PC-9 (cell line): ENCODE data around the gene PIK3R2. TPM values are rescaled to one million over a fixed set of nuclear protein-coding genes. Genes with fewer than 3 reads are reported as not detected.

Source experiments
- BruUV-seq: library from RNA; stranded (reverse); fragments of 400-500 nt; replicated peaks from 2 replicates; lab custom pipeline; 2021; lab: Mats Ljungman, UMichigan
- CTCF ChIA-PET: fragments of 300-600 bp; sonication (Branson Sonifier 250); formaldehyde crosslinking; loops from one replicate; lab custom pipeline; 2022; ENCODE audit warnings: antibody characterized with exemption; lab: Charles Lee
- POLR2A ChIA-PET: fragments of 300-600 bp; sonication (Branson Sonifier 250); formaldehyde crosslinking; loops from one replicate; lab custom pipeline; 2022; ENCODE audit warnings: antibody characterized with exemption; ENCODE audit not compliant: unreplicated experiment; lab: Charles Lee
- DNase-seq, 2 experiments: peaks; one replicate each; pipeline versions ENCODE4 v3.0.0 to v3.0.0-alpha.2; 2015 to 2022; ENCODE audit warnings: mixed read lengths in 1 of 2
- H2AFZ ChIP-seq: fragments of 200-600 bp; sonication (generic); 2 replicates; pipeline ENCODE4 v1.8.1; 2017; ENCODE audit warnings: antibody characterized with exemption
- H3F3A ChIP-seq: fragments of 200-600 bp; sonication (generic); 2 replicates; pipeline ENCODE4 v1.8.1; 2017; ENCODE audit warnings: antibody characterized with exemption, mild to moderate bottlenecking, low read depth; ENCODE audit not compliant: insufficient read depth
- H3K27ac ChIP-seq: fragments of 200-600 bp; sonication (generic); 2 replicates; pipeline ENCODE4 v1.6.1; 2016; ENCODE audit warnings: mixed run types
- H3K27me3 ChIP-seq: fragments of 200-600 bp; sonication (generic); 2 replicates; pipeline ENCODE4 v1.6.1; 2016; ENCODE audit warnings: low read depth, mixed run types; ENCODE audit not compliant: insufficient read depth
- H3K36me3 ChIP-seq: fragments of 200-600 bp; sonication (generic); 2 replicates; pipeline ENCODE4 v1.6.1; 2016; ENCODE audit warnings: low read depth, mixed run types
- H3K4me1 ChIP-seq: fragments of 200-600 bp; sonication (generic); replicated peaks from 2 replicates; pipeline ENCODE4 v1.6.1; 2016; ENCODE audit warnings: mixed run types; ENCODE audit not compliant: insufficient read depth
- H3K4me2 ChIP-seq: fragments of 200-600 bp; sonication (generic); 2 replicates; pipeline ENCODE4 v1.6.1; 2017; ENCODE audit warnings: mixed run types
- H3K4me3 ChIP-seq: fragments of 200-600 bp; sonication (generic); 2 replicates; pipeline ENCODE4 v1.6.1; 2016; ENCODE audit warnings: mixed run types
- H3K79me2 ChIP-seq: fragments of 200-600 bp; sonication (generic); 2 replicates; pipeline ENCODE4 v1.6.1; 2017; ENCODE audit warnings: low read depth, mixed run types
- H3K9me2 ChIP-seq: fragments of 200-600 bp; sonication (generic); 2 replicates; pipeline ENCODE4 v1.8.1; 2017; ENCODE audit warnings: mild to moderate bottlenecking; ENCODE audit not compliant: insufficient read depth
- H3K9me3 ChIP-seq: fragments of 200-600 bp; sonication (generic); 2 replicates; pipeline ENCODE4 v1.8.1; 2016; ENCODE audit warnings: low read depth; ENCODE audit not compliant: insufficient read depth
- H4K20me1 ChIP-seq: fragments of 200-600 bp; sonication (generic); 2 replicates; pipeline ENCODE4 v1.8.1; 2017; ENCODE audit not compliant: insufficient read depth
- EZH2 ChIP-seq: fragments of 200-600 bp; sonication (generic); IDR thresholded peaks from 2 replicates; pipeline ENCODE4 v1.8.0; 2017; ENCODE audit warnings: antibody characterized with exemption, low read depth
- intact Hi-C: fragments of 100-400 bp; cut with micrococcal nuclease; formaldehyde crosslinking; loops from one replicate; pipeline ENCODE4 v1.10.0; 2022; ENCODE audit not compliant: unreplicated experiment
- total RNA-seq: library from RNA; stranded (reverse); gene quantifications from 2 replicates; pipeline ENCODE4 v1.2.3, GENCODE V29; 2021
- TF ChIP-seq, protein P1 (sequence below): fragments of 200-600 bp; sonication (generic); conservative IDR thresholded peaks from 2 replicates; pipeline ENCODE4 v1.6.1; 2017; ENCODE audit warnings: mixed run types, antibody characterized with exemption, mild to moderate bottlenecking, moderate library complexity

Gene PIK3R2
- total RNA-seq, 1 experiment from 2014 or later = 61.8 TPM

DNA sequence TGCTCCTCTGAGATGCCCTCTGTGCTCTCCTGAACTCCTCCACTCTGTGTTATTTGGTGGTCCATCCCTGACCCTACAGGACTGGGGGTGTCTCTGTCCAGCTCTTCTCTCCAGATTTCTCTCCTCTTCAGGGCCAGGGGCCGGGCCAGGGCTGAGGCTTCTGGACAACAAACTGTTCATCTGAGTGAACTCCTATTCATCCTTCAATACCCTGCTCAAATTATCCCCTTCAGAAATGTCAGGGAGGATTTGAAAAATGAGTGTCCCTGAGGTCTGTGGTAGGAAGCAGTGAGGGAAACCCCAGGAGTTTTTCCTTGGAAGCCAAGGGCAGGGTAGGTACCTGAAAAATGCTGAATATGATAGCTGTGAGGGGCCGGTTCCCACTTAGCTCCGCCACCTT, 65.6 kb downstream of the PIK3R2 start:
- Histone ChIP-seq H3K36me3 (no peaks in the 10 kb centered on the region), H3K9me2 (no peaks in the 10 kb centered on the region), H3K79me2 (no peaks in the 10 kb centered on the region), H3K27ac (no peak overlapping the region), H3K4me2 (no peak overlapping the region), H3K4me1 (peaks cover 12% of the 10 kb centered on the region), H2AFZ (no peak overlapping the region), H4K20me1 (no peaks in the 10 kb centered on the region), H3K4me3 (no peak overlapping the region), H3F3A (peaks cover 30% of the 10 kb centered on the region), H3K9me3 (no peaks in the 10 kb centered on the region), H3K27me3 (no peaks in the 10 kb centered on the region)
- DNase-seq = no peak
- ChIA-PET POLR2A (no interaction called here), CTCF (no interaction called here)
- intact Hi-C loops = no loop called here
- no peak for TF ChIP-seq EZH2
- TF ChIP-seq, protein P1, sequence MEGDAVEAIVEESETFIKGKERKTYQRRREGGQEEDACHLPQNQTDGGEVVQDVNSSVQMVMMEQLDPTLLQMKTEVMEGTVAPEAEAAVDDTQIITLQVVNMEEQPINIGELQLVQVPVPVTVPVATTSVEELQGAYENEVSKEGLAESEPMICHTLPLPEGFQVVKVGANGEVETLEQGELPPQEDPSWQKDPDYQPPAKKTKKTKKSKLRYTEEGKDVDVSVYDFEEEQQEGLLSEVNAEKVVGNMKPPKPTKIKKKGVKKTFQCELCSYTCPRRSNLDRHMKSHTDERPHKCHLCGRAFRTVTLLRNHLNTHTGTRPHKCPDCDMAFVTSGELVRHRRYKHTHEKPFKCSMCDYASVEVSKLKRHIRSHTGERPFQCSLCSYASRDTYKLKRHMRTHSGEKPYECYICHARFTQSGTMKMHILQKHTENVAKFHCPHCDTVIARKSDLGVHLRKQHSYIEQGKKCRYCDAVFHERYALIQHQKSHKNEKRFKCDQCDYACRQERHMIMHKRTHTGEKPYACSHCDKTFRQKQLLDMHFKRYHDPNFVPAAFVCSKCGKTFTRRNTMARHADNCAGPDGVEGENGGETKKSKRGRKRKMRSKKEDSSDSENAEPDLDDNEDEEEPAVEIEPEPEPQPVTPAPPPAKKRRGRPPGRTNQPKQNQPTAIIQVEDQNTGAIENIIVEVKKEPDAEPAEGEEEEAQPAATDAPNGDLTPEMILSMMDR = no peak
- BruUV-seq = no TSS peak

Other genes with a start within 250 kb of the PIK3R2 start
- 114 and 118 TPM in 2 replicates for gene CCDC124, start 220.1 kb upstream of the PIK3R2 start, total RNA-seq
- 0.09 TPM in 1 of 2 replicates, not detected in the other for gene KCNN1, start 186.1 kb upstream of the PIK3R2 start, total RNA-seq
- 15.5 and 20.6 TPM in 2 replicates for gene ARRDC2, start 145.0 kb upstream of the PIK3R2 start, total RNA-seq
- gene IL12RB1, start 66.2 kb upstream of the PIK3R2 start, total RNA-seq = 0.55 and 1.1 TPM in 2 replicates
- 14.1 and 15.8 TPM in 2 replicates for gene MAST3, start 55.4 kb upstream of the PIK3R2 start, total RNA-seq
- gene IFI30, start 20.6 kb downstream of the PIK3R2 start, total RNA-seq = 26.1 and 35.8 TPM in 2 replicates
- gene MPV17L2, start 40.1 kb downstream of the PIK3R2 start, total RNA-seq = 11.2 and 12.1 TPM in 2 replicates
- 4.0 and 4.1 TPM in 2 replicates for gene RAB3A, start 50.9 kb downstream of the PIK3R2 start, total RNA-seq
- gene PDE4C, start 73.3 kb downstream of the PIK3R2 start, total RNA-seq = 2.2 and 3.8 TPM in 2 replicates
- 5.6 and 7.3 TPM in 2 replicates for gene IQCN, start 121.3 kb downstream of the PIK3R2 start, total RNA-seq
- gene JUND, start 128.5 kb downstream of the PIK3R2 start, total RNA-seq = 115 and 150 TPM in 2 replicates
- 291 and 323 TPM in 2 replicates for gene LSM4, start 169.9 kb downstream of the PIK3R2 start, total RNA-seq
- gene PGPEP1, start 187.4 kb downstream of the PIK3R2 start, total RNA-seq = 42.0 and 53.6 TPM in 2 replicates
- gene GDF15, start 233.0 kb downstream of the PIK3R2 start, total RNA-seq = 15.1 and 17.2 TPM in 2 replicates
- gene LRRC25, start 244.5 kb downstream of the PIK3R2 start, total RNA-seq = not detected in 2 replicates